Ramos (cell line): ENCODE results near the gene SNX21.

ENCODE experiments used
- in situ Hi-C: fragments of 300-500 bp; cut with MboI; formaldehyde crosslinking; loops from one replicate; pipeline ENCODE4 v1.14.3; 2022; ENCODE audit warnings: low sequenced_read_pairs; ENCODE audit not compliant: unreplicated experiment

SNX21 gene

GRCh38 chr20:45848421-45848820, 14.8 kb downstream of the SNX21 start:
- in situ Hi-C loops = no loop called here

GRCh38 chr20:45848969-45849582, 15.5 kb downstream of the SNX21 start:
- in situ Hi-C loops = no loop called here

- in situ Hi-C loops = no loop called here
These were observed 16.6 kb downstream of the SNX21 start for GRCh38 chr20:45850238-45850637.

- in situ Hi-C loops = no loop called here
These were observed 17.3 kb downstream of the SNX21 start for GRCh38 chr20:45850926-45851325.

GRCh38 chr20:45851501-45851900, 17.9 kb downstream of the SNX21 start:
- in situ Hi-C loops = no loop called here

GRCh38 chr20:45852326-45852725, 18.7 kb downstream of the SNX21 start:
- in situ Hi-C loops = no loop called here

GRCh38 chr20:45853484-45853883, 19.9 kb downstream of the SNX21 start:
- in situ Hi-C loops = no loop called here

GRCh38 chr20:45857114-45857881, 23.7 kb downstream of the SNX21 start, which contains the start of the genes ACOT8 and ZSWIM3:
ACOT8 (minus strand) TSS chr20:45857392; CDS start chr20:45857315, 77 bp downstream.
ZSWIM3 (plus strand) TSS chr20:45857614; CDS start chr20:45857826, 212 bp downstream.
- in situ Hi-C loops = no loop called here

- in situ Hi-C loops = no loop called here
These were observed 24.2 kb downstream of the SNX21 start for GRCh38 chr20:45857882-45858216.

- in situ Hi-C loops = loop anchor here (10.0 kb wide), 1 partner anchor 65 kb away; no protein-coding TSS in a partner anchor
These were observed 26.3 kb downstream of the SNX21 start for GRCh38 chr20:45859916-45860315.

GRCh38 chr20:45860560-45861220, 27.1 kb downstream of the SNX21 start:
- in situ Hi-C loops = loop anchor here (10.0 kb wide), 1 partner anchor 64 kb away; no protein-coding TSS in a partner anchor

GRCh38 chr20:45861221-45862075, 27.8 kb downstream of the SNX21 start:
- in situ Hi-C loops = loop anchor here (10.0 kb wide), 1 partner anchor 63 kb away; no protein-coding TSS in a partner anchor

GRCh38 chr20:45863543-45864470, 30.2 kb downstream of the SNX21 start:
- in situ Hi-C loops = loop anchor here (10.0 kb wide), 1 partner anchor 61 kb away; no protein-coding TSS in a partner anchor

- in situ Hi-C loops = loop anchor here (10.0 kb wide), 1 partner anchor 58 kb away; no protein-coding TSS in a partner anchor
These were observed 32.9 kb downstream of the SNX21 start for GRCh38 chr20:45866454-45866853.

GRCh38 chr20:45867136-45867818, 33.7 kb downstream of the SNX21 start:
- in situ Hi-C loops = loop anchor here (10.0 kb wide), 1 partner anchor 58 kb away; no protein-coding TSS in a partner anchor

GRCh38 chr20:45867819-45868176, 34.2 kb downstream of the SNX21 start:
- in situ Hi-C loops = loop anchor here (10.0 kb wide), 1 partner anchor 57 kb away; no protein-coding TSS in a partner anchor

- in situ Hi-C loops = no loop called here
These were observed 39.0 kb downstream of the SNX21 start for GRCh38 chr20:45872626-45873025.

- in situ Hi-C loops = no loop called here
These were observed 40.0 kb downstream of the SNX21 start for GRCh38 chr20:45873409-45874103.
